ENCODE measurements around the gene NGRN. TPM values are rescaled to one million over a fixed set of nuclear protein-coding genes. Genes with fewer than 3 reads are reported as not detected.
"Not testable (repeated sequence)": the region's sequence is repeated elsewhere in the genome, so short reads cannot be mapped to it uniquely, and the experiment has no call there.

Gene NGRN
- polyA plus RNA-seq, 3 donors, result 112 to 132 (median 113) TPM

GRCh38 chr15:90231028-90232017, 34.1 kb upstream of the NGRN start:
- DNase-seq, result no peak

- DNase-seq, result no peak
Observed at GRCh38 chr15:90232196-90232595, 33.3 kb upstream of the NGRN start.

- DNase-seq, result no peak
Observed at GRCh38 chr15:90232941-90233386, 32.5 kb upstream of the NGRN start.

GRCh38 chr15:90233387-90234095, 31.9 kb upstream of the NGRN start, which contains the start of gene CIB1:
CIB1 (minus strand) TSS chr15:90233941; CDS start chr15:90233885, 56 bp downstream.
- DNase-seq, result peak; percentile 95

GRCh38 chr15:90234096-90234988, 31.1 kb upstream of the NGRN start, which contains the start of gene GDPGP1:
GDPGP1 (plus strand) TSS chr15:90234209; CDS start chr15:90240909, 6,700 bp downstream.
- no peak for DNase-seq

GRCh38 chr15:90239371-90239770, 26.1 kb upstream of the NGRN start:
- no peak for DNase-seq

- DNase-seq, result no peak
Observed at GRCh38 chr15:90240856-90241255, 24.6 kb upstream of the NGRN start.

- no peak for DNase-seq
Observed at GRCh38 chr15:90241343-90242192, 23.9 kb upstream of the NGRN start.

GRCh38 chr15:90243943-90244639, 21.4 kb upstream of the NGRN start:
- no peak for DNase-seq

GRCh38 chr15:90248789-90249202, 16.7 kb upstream of the NGRN start:
- DNase-seq, result no peak

- peak; percentile 93 for DNase-seq
Observed at GRCh38 chr15:90249203-90249863, 16.1 kb upstream of the NGRN start, which contains the start of gene TTLL13. TTLL13 (plus strand) TSS chr15:90249556; CDS start chr15:90250631, 1,075 bp downstream.

- no peak for DNase-seq
Observed at GRCh38 chr15:90257776-90258175, 7.7 kb upstream of the NGRN start.

GRCh38 chr15:90259524-90259923, 5.9 kb upstream of the NGRN start:
- no peak for DNase-seq

GRCh38 chr15:90260731-90261130, 4.7 kb upstream of the NGRN start:
- not testable (repeated sequence) for DNase-seq

- DNase-seq, result no peak
Observed at GRCh38 chr15:90261811-90262210, 3.7 kb upstream of the NGRN start.

- DNase-seq, result no peak
Observed at GRCh38 chr15:90262426-90262825, 3.0 kb upstream of the NGRN start.

GRCh38 chr15:90264671-90265070, 801 bp upstream of the NGRN start:
- DNase-seq, result no peak

- peak; percentile 38 for DNase-seq
Observed at GRCh38 chr15:90266061-90266431, 574 bp downstream of the NGRN start.

GRCh38 chr15:90266485-90266884, 1.0 kb downstream of the NGRN start:
- DNase-seq, result no peak
